Measurements from ENCODE around the gene GRB2.
"Not testable (repeated sequence)": the region's sequence is repeated elsewhere in the genome, so short reads cannot be mapped to it uniquely, and the experiment has no call there.

Gene GRB2

DNA sequence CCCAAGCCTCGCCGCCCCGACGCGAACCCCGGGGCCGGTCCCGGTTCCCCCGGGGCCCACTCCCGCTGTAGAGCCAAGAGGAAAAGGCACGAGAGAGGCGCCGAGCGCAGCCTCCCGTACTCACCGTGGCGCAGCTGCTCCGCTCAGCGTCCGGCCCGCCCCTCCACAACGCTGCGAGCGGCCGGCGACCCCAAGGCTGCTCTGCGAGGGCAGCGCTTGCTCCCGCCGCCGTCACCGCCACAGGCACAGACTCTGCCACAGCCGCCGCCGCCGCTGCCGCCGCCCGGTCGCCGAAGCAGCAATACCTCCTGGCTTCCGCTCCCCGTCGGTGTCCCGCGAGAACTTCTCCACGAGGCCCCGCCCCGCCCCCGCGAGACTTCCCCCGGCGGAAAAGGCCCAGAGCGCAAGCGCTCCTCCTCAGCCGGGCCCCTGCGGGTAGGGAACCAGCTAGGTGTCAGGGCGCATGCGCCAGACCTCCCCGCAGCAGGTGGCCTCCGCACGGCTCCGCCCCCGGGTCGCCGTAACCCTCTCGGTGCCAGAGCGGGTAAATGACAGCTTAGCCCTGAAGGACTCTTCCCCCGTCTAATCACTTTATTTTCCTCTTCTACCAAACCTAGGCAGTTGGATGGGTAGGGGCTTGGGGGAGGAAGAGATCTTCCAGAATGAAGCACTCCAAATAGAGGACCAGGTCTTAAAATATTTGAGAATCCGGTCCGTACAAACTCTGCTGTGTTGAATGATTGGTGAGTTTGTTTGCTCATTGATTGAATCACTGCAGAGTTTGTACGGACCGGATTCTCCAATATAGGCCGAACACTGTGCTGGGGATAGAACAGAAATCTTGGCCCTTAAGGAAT, at the start of gene GRB2:
Gene GRB2 (minus strand): TSS at position 314 of the 857 bp plus-strand sequence. CDS start 12,050 bp downstream, outside the sequence.
- peak; percentile 63 for DNase-seq (ENCODE audit: low read depth, low spot score)

DNA sequence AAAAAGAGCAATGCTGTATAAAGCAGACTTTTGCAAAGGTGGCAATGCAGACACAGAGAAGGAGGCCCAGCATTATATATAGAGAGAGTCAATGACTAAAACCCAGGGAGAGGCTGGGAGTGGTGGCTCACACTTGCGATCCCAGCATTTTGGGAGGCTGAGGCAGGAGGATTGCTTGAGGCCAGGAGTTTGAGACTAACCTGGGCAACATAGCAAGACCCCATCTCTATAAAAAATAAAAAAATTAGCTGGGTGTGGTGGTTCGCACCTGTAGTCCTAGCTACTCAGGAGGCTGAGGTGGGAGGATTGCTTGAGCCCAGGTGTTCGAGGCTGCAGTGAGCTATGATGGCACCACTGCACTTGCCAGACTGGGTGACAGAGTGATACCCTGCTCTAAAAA, 49.2 kb upstream of the GRB2 start:
- DNase-seq (ENCODE audit: low read depth, low spot score), result not testable (repeated sequence)

DNA sequence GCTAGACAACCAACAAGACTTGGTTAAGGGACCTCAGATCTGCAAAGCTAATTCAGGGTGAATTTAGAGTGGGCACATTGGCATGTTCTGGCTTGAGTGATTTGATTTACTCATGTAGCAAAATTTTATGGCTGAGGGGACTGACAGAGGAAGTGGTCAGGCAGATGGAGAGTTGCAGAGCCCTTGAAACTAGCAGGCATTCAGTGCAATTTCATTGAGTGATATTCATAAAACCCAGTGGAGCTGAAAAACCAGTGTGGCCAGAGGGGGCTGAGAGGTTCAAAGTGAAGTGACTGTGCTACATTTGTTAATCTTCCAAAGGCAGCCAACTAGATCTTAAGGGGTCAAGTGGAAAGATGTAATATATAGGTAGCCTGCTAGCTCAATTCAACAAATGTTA, 48.7 kb upstream of the GRB2 start:
- no peak for DNase-seq (ENCODE audit: low read depth, low spot score)

DNA sequence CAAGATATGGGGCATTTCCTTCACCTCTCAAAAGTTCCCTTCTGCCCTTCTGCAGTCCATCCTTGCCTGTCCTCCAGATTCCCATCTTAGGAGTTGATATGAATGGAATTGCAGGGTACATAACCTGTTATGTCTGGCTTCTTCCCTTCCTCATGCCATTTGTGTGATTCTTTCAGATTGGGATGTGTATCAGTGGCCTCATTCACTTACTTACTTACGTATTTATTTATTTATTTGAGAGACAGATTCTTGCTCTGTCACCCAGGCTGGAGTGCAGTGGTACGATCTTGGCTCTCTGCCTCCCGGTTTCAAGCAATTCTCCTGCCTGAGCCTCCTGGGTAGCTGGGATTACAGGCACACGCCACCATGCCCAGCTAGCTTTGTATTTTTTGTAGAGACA, 44.8 kb upstream of the GRB2 start:
- DNase-seq (ENCODE audit: low read depth, low spot score), result no peak

DNA sequence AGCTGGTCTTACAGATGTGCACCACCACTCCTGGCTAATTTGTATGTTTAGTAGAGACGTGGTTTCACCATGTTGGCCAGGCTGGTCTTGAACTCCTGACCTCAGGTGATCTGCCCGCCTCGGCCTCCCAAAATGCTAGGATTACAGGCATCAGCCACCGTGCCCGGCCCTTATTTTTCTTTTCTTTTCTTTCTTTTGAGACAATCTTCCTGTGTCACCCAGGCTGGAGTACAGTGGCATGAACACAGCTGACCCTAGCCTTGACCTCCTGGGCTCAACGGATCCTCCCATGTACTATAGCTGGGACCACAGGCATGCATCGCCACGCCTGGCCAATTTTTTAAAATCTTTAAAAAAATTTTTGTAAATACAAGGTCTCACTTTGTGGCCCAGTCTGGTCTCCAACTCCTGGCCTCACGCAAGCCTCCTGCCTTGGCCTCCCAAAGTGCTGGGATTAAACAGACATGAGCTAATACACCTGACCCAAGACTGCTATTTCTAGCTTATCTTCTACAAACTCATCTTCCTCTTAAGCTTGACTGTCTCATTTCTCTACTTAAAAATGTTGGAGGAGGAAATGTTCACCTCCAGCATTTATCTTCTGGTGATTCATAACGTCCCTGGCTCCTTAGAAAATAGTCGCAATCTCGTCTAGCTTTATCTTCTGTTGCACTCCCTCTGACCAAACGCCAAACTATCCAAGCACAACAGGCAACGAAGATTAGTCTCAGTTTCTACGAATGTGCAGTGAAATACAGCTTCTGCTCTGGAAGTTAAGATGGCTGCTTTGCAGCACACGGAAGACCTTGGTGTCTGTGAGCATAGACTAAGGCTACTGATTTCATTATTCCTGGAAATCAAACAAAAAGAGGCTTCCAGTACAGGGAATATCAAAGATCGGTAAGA, 42.7 kb upstream of the GRB2 start:
- no peak for DNase-seq (ENCODE audit: low read depth, low spot score)

DNA sequence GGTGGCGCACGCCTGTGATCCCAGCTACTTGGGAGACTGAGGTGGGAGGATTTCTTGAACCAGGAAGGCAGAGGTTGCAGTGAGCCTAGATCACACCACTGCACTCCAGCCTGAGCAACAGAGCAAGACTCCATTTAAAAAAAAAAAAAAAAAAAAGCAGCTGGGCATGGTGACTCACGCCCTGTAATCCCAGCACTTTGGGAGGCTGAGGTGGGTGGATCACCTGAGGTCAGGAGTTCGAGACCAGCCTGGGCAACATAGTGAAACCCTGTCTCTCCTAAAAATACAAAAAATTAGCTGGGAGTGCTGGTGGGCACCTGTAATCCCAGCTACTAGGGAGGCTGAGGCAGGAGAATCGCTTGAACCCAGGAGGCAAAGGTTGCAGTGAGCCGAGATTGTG, 40.4 kb upstream of the GRB2 start:
- not testable (repeated sequence) for DNase-seq (ENCODE audit: low read depth, low spot score)

DNA sequence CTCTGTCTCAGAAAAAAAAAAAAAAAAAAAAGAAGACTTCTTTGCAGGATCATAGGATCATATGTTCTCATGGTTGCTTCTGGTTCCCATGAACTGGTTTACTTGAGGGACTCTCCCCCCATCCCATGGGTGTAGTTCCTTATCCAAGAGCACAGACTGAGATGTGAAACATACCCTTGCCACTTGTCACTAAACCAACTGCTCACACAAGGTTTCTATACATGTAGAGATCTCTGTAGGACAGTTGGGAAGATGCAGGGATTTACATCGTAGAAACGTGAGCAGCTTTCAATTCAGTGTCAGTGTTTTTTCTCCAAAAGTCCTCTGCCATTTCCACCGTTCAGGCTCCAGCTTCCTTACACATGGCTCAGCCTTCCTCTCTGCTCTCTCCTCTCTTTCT, 39.8 kb upstream of the GRB2 start:
- no peak for DNase-seq (ENCODE audit: low read depth, low spot score)

DNA sequence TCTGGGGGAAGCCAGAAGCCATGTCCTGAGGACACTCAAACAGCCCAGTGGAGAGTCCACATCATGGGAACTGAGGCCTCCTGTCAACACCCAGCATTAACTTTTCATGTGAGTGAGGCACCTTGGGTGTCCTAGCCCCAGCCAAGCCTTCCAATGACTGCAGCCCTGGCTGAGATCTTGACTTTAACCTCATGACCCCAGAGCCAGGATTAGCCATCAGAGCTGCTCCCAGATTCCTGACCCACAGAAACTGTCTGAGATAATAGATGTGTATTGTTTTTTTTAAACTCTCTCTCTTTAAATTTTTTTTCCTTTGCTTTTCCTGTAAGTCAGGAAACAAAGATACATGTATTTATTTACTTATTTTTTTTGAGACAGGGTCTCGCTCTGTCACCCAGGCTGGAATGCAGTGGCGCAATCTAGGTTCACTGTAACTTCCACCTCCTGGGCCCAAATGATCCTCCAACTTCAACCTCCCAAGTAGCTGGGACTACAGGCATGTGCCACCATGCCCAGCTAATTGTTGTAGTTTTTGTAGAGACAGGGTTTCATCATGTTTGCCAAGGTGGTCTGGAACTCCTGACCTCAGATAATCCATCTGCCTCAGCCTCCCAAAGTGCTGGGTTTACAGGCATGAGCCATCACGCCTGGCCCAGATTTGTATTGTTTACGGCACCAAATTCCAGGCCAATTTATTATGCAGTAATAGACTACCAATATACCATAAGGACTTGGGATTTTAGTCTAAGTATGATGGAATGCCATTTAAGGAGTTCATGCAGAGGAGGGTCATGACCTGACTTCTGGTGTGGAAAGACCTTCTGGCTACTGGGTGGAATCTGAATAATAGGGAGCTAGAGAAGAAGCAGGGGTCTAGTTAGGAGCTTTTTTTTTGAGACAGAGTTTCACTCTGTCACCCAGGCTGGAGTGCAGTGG, 37.0 kb upstream of the GRB2 start:
- no peak for DNase-seq (ENCODE audit: low read depth, low spot score)

DNA sequence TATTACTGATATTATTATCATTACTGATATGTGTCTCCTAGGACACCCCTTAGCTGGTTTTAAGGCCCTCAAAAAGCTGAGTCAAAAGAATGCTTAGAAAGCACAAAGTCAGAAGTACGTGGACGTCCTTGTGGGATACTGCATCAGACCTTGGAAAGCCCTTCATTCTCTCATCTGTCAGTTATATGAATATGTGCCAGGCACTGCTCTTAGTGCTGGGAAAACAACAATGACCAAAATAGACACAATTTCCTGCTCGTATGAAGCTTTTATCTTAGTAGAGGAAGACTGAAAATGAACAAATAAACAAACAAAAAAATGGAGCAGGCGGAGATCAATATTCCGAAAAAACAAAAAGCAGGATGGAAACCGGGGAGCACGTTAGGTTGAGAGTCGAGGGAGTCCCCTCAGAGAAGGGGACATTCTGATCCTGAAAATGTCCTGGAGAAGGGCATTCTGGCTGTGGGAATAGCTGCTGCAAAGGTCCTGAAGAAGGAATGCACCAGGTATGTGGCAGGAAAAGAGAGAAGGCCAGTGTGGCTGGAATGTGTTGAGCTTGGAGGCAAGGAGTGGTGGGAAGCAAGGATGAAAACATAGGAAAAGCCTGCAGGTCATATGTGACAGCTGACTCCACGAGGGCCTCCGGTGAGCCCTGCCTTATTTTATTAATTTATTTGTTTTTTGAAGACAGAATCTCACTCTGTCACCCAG, 35.4 kb upstream of the GRB2 start:
- DNase-seq (ENCODE audit: low read depth, low spot score), result no peak

DNA sequence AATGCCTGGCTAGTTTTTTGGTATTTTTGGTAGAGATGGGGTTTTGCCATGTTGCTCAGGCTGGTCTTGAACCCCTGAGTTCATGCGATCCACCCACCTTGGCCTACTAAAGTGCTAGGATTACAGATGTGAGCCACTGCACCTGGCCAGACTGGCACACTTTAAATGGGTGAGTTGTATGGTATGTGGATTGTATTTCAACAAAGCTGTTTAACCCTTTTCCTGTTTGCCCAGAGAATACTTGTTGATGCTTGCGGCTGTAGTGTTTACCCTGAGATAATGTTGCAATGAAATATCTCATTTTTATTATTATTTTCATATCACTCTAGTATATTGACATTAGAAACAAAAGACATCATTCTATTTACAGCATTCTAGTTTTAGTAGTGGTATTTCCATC, 33.8 kb upstream of the GRB2 start:
- DNase-seq (ENCODE audit: low read depth, low spot score), result no peak

DNA sequence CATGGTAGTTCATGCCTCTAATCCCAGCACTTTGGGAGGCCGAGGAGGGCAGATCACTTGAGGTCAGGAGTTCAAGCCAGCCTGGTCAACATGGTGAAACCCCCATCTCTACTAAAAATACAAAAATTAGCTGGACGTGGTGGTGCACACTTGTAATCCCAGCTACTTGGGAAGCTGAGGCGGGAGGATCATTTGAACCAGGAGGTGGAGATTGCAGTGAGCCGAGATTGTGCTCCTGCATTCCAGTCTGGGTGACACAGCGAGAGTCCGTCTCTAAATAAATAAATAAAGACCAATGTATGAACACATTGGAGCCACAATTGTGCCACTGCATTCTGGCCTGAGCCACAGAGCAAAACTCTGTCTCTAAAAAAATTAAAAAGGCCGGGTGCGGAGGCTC, 31.9 kb upstream of the GRB2 start:
- not testable (repeated sequence) for DNase-seq (ENCODE audit: low read depth, low spot score)

DNA sequence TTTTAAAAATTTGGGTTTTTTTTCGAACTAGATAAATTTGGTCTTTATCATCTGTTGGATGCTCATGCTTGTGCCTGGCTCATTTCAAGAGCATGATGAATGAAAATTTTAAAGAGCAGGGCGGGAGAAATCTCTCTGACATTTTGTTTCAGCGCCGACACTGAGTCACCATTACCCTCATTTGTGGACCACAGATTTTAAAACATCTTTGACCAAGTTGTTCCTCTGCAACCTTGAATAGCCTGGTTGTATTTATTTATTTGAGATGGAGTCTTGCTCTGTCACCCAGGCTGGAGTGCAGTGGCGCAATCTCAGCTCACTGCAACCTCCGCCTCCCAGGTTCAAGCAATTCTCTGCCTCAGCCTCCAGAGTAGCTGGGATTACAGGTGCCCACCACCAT, 29.0 kb upstream of the GRB2 start:
- DNase-seq (ENCODE audit: low read depth, low spot score), result not testable (repeated sequence)

DNA sequence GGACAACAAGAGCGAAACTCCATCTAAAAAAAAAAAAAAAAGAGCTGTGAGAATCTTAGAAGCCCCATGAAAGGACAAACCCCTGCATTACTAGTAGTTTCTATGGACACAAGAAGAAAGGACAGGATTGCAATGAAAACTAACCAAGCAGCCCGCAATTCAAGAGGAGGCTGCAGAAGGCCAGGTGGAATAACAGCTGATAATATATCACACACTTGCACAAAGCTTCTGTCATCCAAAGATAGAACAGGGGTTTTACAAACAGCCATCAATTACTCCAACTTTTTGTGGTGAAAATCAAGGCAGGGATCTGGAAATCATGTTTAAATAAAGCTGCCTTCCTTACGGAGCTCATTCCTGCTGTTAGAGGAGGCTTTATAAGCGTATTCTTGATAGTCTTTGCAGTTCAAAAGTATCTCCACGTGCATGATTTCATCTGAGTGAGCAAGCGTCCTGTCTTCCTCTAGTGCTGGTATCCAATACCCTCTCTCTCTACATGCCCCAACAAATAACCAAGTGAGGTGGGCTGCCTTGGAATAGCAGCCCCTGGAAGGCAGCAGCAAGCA, 27.8 kb upstream of the GRB2 start:
- DNase-seq (ENCODE audit: low read depth, low spot score), result no peak

DNA sequence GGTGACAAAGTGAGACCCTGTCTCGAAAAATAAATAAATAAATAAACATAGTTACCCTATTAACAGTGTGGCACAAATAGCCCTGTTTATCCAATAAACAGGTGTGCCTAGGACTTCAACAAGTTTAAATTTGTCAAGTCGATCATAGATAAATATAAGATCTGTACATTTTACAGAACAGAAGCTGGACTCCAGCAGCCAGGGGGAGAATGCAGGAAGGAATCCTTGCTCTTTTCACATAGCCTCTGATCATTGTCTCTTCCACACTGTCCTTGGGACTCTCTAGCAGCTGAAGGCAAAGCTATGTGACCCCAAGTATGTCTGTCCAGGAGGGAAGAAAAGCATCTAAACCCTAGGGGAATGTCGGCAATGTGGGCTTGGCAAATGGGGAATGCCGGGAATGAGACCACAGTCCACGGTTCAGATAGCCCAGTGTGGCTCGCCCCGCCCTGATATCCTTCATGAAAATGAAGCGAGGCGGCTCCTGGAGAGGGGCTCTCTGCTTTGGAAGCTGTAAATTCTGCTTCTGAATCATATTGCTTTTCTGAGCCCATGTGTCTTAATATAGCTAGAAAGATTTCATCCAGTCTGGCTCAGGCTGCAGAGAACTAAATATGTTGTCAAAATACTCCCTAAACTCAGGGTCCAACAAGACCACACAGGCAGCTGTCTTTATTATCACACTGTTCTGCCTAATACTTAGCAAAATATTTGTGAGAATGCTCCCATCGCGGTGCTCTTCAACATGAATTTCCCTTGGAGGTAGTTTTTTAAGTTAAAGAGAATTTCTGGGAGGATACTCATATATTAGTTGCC, 24.9 kb upstream of the GRB2 start:
- peak; percentile 73 for DNase-seq (ENCODE audit: low read depth, low spot score)

DNA sequence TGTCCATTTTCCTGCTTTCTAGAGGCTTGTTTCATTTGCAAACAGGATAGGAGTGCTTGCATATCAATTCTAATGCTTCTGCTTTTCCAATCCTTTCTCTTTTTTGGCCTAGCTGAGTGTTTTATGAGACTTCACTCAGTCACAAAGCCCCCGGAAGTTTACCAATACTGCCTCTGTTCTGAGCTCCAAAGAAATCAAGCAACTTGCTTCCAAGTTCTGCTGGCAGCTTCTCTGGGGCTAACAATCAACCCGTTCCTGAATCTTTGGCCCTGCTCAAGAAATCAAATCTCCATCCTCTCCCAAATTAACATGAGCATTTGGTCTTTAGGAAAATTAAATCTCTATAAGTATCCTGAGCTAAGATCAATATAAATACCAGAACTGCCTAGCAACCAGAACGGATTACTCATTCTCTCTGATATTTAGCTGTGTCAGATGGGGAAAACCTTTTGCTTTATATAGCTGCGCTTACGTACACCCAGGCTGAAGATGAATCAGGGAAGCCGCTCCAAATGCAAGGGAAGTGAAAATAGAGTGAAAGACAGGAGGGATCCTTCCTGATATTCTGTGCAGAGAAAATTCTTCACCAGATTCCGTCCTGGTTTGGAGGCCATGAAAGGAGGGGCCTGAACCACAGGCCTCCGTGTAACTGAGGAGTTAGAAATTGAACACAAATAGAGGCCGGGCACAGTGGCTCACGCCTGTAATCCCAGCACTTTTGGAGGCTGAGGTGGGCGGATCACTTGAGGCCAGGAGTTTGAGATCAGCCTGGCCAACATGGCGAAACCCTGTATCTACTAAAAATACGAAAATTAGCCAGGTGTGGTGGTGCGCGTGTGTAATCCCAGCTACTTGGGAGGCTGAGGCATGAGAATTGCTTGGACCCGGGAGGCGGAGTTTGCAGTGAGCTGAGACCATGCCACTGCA, 23.3 kb upstream of the GRB2 start:
- no peak for DNase-seq (ENCODE audit: low read depth, low spot score)

DNA sequence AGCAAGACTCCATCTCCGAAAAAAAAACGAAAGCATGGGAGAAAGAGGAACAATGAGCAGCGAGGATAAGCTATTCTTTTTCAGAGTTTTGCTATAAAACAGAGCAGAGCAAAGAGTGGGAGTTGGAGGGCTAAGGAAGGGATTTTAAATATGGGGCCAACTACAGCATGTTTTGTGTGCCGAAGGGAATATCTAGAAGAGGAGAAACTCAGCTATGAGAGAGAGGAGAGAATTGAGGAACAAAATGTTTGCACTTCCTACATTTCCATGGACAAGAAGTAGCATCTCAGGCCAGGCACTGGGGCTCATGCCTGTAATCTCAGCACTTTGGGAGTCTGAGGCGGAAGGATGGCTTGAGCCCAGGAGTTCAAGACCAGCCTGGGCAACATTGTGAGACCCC, 13.1 kb upstream of the GRB2 start:
- DNase-seq (ENCODE audit: low read depth, low spot score), result no peak

DNA sequence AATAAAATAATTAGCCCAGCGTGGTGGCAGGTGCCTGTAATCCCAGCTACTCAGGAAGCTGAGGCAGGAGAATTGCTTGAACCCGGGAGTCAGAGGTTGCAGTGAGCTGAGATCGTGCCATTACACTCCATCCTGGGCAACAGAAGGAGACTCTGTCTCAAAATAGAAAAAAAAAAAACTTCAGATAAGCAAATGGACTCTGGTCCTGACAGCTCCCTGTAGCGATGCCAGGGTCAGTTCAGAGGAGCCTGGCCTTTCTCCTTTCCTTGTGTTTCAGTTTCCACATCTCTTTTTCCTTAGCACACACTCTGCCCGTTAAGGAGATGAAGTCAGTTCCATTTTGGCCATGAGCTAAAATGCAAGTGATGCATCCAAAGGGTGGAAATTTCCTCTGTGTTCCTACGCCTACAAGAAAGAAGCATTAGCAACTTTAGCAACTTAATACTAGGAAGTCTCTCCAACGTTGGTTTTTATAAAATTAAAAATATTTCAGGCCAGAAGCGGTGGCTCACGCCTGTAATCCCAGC, 11.6 kb upstream of the GRB2 start:
- DNase-seq (ENCODE audit: low read depth, low spot score), result no peak

DNA sequence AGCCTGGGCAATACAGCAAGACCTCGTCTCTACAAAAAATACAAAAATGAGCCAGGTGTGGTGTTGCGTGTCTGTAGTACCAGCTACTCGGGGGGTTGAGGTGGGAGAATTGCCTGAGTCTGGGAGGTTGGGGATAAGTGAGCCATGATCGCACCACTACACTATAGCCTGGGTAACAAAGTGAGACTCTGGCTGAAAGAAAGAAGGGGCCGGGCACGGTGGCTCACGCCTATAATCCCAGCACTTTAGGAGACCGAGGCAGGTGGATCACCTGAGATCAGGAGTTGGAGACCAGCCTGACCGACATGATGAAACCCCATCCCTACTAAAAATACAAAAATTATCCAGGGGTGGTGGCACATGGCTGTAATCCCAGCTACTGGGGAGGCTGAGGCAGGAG, 10.5 kb upstream of the GRB2 start:
- DNase-seq (ENCODE audit: low read depth, low spot score), result no peak

Data from iPS DF 19.7 (cell line).